ENCODE results near the gene KRTAP10-3.

Gene KRTAP10-3

GRCh38 chr21:44564886-44565598, 6.4 kb upstream of the KRTAP10-3 start:
- no peak overlapping the region for H3K4me3 ChIP-seq (ENCODE audit: low read depth, low read length)
- H3K27ac ChIP-seq (ENCODE audit: extremely low read depth, low read depth, low read length) = no peak overlapping the region
- no peaks in the 10 kb centered on the region for H3K36me3 ChIP-seq (ENCODE audit: control insufficient read depth in 2 of 2, insufficient read depth in 1 of 2, low read length in 2 of 2)
- no peaks in the 10 kb centered on the region for H3K4me1 ChIP-seq (ENCODE audit: control insufficient read depth, insufficient read depth, low read length)
- ChIA-PET POLR2A (no interaction called here), CTCF (no interaction called here)
- H3K9me3 ChIP-seq (ENCODE audit: control insufficient read depth, insufficient read depth, low read depth, low read length) = no peaks in the 10 kb centered on the region
- TF ChIP-seq ZFP41 (tag by site-specific recombination; IDR thresholded peaks at IDR 0.05; ENCODE audit: borderline replicate concordance) = no peak
- TF ChIP-seq ZNF704 (tag by site-specific recombination; IDR thresholded peaks at IDR 0.05) = no peak
- no peak for TF ChIP-seq ZNF37A (tag by site-specific recombination; IDR thresholded peaks at IDR 0.05)
- no peak for TF ChIP-seq YY1 (tag by site-specific recombination; IDR thresholded peaks at IDR 0.05)
- no peak for TF ChIP-seq ZNF202 (tag by site-specific recombination; IDR thresholded peaks at IDR 0.05; ENCODE audit: borderline replicate concordance)
- TF ChIP-seq REST (tag by site-specific recombination; IDR thresholded peaks at IDR 0.05) = no peak
- no peak for TF ChIP-seq ZSCAN16 (tag by site-specific recombination; IDR thresholded peaks at IDR 0.05)
- no peak for TF ChIP-seq ZNF600 (tag by site-specific recombination; IDR thresholded peaks at IDR 0.05)
- TF ChIP-seq ZBTB17 (tag by site-specific recombination; IDR thresholded peaks at IDR 0.05) = no peak
- no peak for TF ChIP-seq ZNF555 (tag by site-specific recombination; conservative IDR thresholded peaks at IDR 0.05)

DNA sequence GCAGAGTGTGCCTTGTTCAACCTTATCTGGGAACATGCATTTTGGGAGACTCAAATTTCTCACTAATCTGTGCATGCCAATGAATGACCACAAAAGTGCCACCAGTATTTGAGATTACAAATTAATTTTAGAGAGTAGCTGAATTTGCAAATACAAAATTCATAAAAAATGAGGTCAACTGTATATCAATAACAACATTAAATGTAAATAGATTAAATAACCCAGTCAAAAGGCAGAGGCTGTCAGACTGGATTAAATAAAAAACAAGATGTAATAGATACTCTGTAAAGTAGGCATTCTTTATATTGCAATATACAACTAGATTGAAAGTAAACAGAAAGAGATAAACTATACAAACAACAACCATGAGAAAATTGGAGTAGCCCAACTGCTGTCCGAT, 5.5 kb upstream of the KRTAP10-3 start:
- Histone ChIP-seq H3K4me3 (ENCODE audit: low read depth, low read length) (no peak overlapping the region), H3K4me1 (ENCODE audit: control insufficient read depth, insufficient read depth, low read length) (no peaks in the 10 kb centered on the region), H3K9me3 (ENCODE audit: control insufficient read depth, insufficient read depth, low read depth, low read length) (no peaks in the 10 kb centered on the region), H3K27ac (ENCODE audit: extremely low read depth, low read depth, low read length) (no peak overlapping the region), H3K36me3 (ENCODE audit: control insufficient read depth in 2 of 2, insufficient read depth in 1 of 2, low read length in 2 of 2) (no peaks in the 10 kb centered on the region)
- POLR2A ChIA-PET = no interaction called here
- TF ChIP-seq ZNF248 (tag by site-specific recombination; IDR thresholded peaks at IDR 0.05) (no peak), SALL2 (tag by site-specific recombination; IDR thresholded peaks at IDR 0.05; ENCODE audit: borderline replicate concordance) (no peak), PRDM4 (tag by site-specific recombination; IDR thresholded peaks at IDR 0.05) (no peak), HIC1 (tag by site-specific recombination; IDR thresholded peaks at IDR 0.05) (no peak), ZBTB1 (tag by site-specific recombination; IDR thresholded peaks at IDR 0.05) (no peak)
- CTCF ChIA-PET = no interaction called here
